Ishikawa (cell line): ENCODE data around the gene EGFR.

ENCODE experiments used
- CEBPB ChIP-seq: IDR thresholded peaks from 2 replicates; pipeline ENCODE4 v1.6.1; 2012
- CREB1 ChIP-seq: IDR thresholded peaks from 2 replicates; pipeline ENCODE4 v1.6.1; 2012; ENCODE audit warnings: low read depth
- EGR1 ChIP-seq: IDR thresholded peaks from 2 replicates; pipeline ENCODE4 v1.6.1; 2012
- EP300 ChIP-seq: IDR thresholded peaks from 2 replicates; pipeline ENCODE4 v1.6.1; 2012; ENCODE audit warnings: borderline replicate concordance
- FOXM1 ChIP-seq: IDR thresholded peaks from 2 replicates; pipeline ENCODE4 v1.6.1; 2012; ENCODE audit warnings: low read depth, borderline replicate concordance
- MAX ChIP-seq: IDR thresholded peaks from 2 replicates; pipeline ENCODE4 v1.6.1; 2012
- NFIC ChIP-seq: IDR thresholded peaks from 2 replicates; pipeline ENCODE4 v1.6.1; 2012
- RAD21 ChIP-seq: IDR thresholded peaks from 2 replicates; pipeline ENCODE4 v1.6.1; 2012; ENCODE audit warnings: low read depth
- REST ChIP-seq: IDR thresholded peaks from 2 replicates; pipeline ENCODE4 v1.6.1; 2012; ENCODE audit warnings: low read depth, mild to moderate bottlenecking
- TAF1 ChIP-seq: IDR thresholded peaks from 2 replicates; pipeline ENCODE4 v1.6.1; 2012; ENCODE audit warnings: low read depth, mild to moderate bottlenecking
- TCF12 ChIP-seq: IDR thresholded peaks from 2 replicates; pipeline ENCODE4 v1.6.1; 2012; ENCODE audit warnings: low read depth
- TEAD4 ChIP-seq: IDR thresholded peaks from 2 replicates; pipeline ENCODE4 v1.6.1; 2012
- USF1 ChIP-seq: IDR thresholded peaks from 2 replicates; pipeline ENCODE4 v1.6.1; 2012
- YY1 ChIP-seq: IDR thresholded peaks from 2 replicates; pipeline ENCODE4 v1.6.1; 2012; ENCODE audit warnings: low read depth
- ZBTB7A ChIP-seq: IDR thresholded peaks from 2 replicates; pipeline ENCODE4 v1.6.1; 2012; ENCODE audit warnings: low read depth

Gene EGFR

GRCh38 chr7:55246171-55246570, 227.4 kb downstream of the EGFR start:
- TF ChIP-seq MAX = no peak
- no peak for TF ChIP-seq USF1
- TF ChIP-seq ZBTB7A = no peak
- TF ChIP-seq REST = no peak
- no peak for TF ChIP-seq RAD21
- no peak for TF ChIP-seq CEBPB
- TF ChIP-seq FOXM1 = no peak
- no peak for TF ChIP-seq TCF12
- TF ChIP-seq EP300 = no peak

- TF ChIP-seq FOXM1 (no peak), EP300 (no peak), CEBPB (no peak), USF1 (no peak), TAF1 (no peak), ZBTB7A (no peak), YY1 (no peak), TEAD4 (no peak), REST (no peak), RAD21 (no peak), EGR1 (no peak), CREB1 (no peak), MAX (no peak), NFIC (no peak), TCF12 (no peak)
These were observed 228.6 kb downstream of the EGFR start for GRCh38 chr7:55247428-55247827.

GRCh38 chr7:55248526-55248925, 229.7 kb downstream of the EGFR start:
- TF ChIP-seq REST = no peak
- no peak for TF ChIP-seq YY1
- TF ChIP-seq NFIC = no peak
- TF ChIP-seq CEBPB = no peak
- TF ChIP-seq ZBTB7A = no peak
- no peak for TF ChIP-seq EP300
- no peak for TF ChIP-seq EGR1
- no peak for TF ChIP-seq TAF1
- no peak for TF ChIP-seq USF1

GRCh38 chr7:55249332-55249731, 230.5 kb downstream of the EGFR start:
- no peak for TF ChIP-seq EGR1
- no peak for TF ChIP-seq CEBPB
- TF ChIP-seq EP300 = no peak
- TF ChIP-seq CREB1 = no peak
- no peak for TF ChIP-seq TEAD4
- TF ChIP-seq REST = no peak
- TF ChIP-seq RAD21 = no peak
- no peak for TF ChIP-seq TCF12
- TF ChIP-seq MAX = no peak
- TF ChIP-seq NFIC = no peak
- no peak for TF ChIP-seq ZBTB7A
- no peak for TF ChIP-seq FOXM1
- TF ChIP-seq USF1 = no peak
- no peak for TF ChIP-seq TAF1
- no peak for TF ChIP-seq YY1
